Transverse colon (tissue), 4 donors: ENCODE data around the gene C10orf90.

Source experiments
- EP300 ChIP-seq: sonication (generic); formaldehyde crosslinking; IDR thresholded peaks from one replicate; pipeline ENCODE4 v1.6.1; 2017; ENCODE audit warnings: antibody characterized with exemption, low read depth
- POLR2A ChIP-seq: fragments of 450-650 bp; IDR thresholded peaks from one replicate; pipeline ENCODE4 v1.6.1; 2016; ENCODE audit warnings: antibody characterized with exemption, mild to moderate bottlenecking, moderate library complexity
- POLR2AphosphoS5 ChIP-seq, 3 donors: sonication (generic); formaldehyde crosslinking; IDR thresholded peaks; one replicate each; pipeline ENCODE4 v1.6.1; 2016; ENCODE audit warnings: antibody characterized with exemption in 3 of 3
- TF ChIP-seq, protein P1 (sequence below), 5 experiments: fragments of 200-600 bp in 3 of 5; fragments of 450-650 bp in 2 of 5; sonication (generic) in 3 of 5; IDR thresholded peaks; 1 replicate in 2 of 5; 2 replicates in 3 of 5; pipeline ENCODE4 v1.5.1; 2016 to 2017; ENCODE audit warnings: antibody characterized with exemption in 5 of 5, inconsistent platforms in 3 of 5, mild to moderate bottlenecking in 2 of 5, moderate library complexity in 1 of 5

- TF ChIP-seq EP300, result no peak
- TF ChIP-seq, protein P1, sequence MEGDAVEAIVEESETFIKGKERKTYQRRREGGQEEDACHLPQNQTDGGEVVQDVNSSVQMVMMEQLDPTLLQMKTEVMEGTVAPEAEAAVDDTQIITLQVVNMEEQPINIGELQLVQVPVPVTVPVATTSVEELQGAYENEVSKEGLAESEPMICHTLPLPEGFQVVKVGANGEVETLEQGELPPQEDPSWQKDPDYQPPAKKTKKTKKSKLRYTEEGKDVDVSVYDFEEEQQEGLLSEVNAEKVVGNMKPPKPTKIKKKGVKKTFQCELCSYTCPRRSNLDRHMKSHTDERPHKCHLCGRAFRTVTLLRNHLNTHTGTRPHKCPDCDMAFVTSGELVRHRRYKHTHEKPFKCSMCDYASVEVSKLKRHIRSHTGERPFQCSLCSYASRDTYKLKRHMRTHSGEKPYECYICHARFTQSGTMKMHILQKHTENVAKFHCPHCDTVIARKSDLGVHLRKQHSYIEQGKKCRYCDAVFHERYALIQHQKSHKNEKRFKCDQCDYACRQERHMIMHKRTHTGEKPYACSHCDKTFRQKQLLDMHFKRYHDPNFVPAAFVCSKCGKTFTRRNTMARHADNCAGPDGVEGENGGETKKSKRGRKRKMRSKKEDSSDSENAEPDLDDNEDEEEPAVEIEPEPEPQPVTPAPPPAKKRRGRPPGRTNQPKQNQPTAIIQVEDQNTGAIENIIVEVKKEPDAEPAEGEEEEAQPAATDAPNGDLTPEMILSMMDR (IDR thresholded peaks at IDR 0.05), result no peak
- TF ChIP-seq POLR2A, result no peak
- no peak for TF ChIP-seq POLR2AphosphoS5 (IDR thresholded peaks at IDR 0.05)
Measured at GRCh38 chr10:126538439-126539135, 131.9 kb downstream of the C10orf90 start.
